Smooth muscle cell of bladder (primary cell): ENCODE data around the gene RNF180. TPM values are rescaled to one million over a fixed set of nuclear protein-coding genes. Genes with fewer than 3 reads are reported as not detected.

Experiments
- total RNA-seq: library from RNA; depleted of rRNA; stranded (reverse); fragments of >200 nt; gene quantifications from 2 replicates; pipeline ENCODE4 v1.2.3, GENCODE V29; 2014

RNF180 gene, protein sequence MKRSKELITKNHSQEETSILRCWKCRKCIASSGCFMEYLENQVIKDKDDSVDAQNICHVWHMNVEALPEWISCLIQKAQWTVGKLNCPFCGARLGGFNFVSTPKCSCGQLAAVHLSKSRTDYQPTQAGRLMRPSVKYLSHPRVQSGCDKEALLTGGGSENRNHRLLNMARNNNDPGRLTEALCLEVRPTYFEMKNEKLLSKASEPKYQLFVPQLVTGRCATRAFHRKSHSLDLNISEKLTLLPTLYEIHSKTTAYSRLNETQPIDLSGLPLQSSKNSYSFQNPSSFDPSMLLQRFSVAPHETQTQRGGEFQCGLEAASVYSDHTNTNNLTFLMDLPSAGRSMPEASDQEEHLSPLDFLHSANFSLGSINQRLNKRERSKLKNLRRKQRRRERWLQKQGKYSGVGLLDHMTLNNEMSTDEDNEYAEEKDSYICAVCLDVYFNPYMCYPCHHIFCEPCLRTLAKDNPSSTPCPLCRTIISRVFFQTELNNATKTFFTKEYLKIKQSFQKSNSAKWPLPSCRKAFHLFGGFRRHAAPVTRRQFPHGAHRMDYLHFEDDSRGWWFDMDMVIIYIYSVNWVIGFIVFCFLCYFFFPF
- total RNA-seq = 0.71 and 0.74 TPM in 2 replicates

DNA sequence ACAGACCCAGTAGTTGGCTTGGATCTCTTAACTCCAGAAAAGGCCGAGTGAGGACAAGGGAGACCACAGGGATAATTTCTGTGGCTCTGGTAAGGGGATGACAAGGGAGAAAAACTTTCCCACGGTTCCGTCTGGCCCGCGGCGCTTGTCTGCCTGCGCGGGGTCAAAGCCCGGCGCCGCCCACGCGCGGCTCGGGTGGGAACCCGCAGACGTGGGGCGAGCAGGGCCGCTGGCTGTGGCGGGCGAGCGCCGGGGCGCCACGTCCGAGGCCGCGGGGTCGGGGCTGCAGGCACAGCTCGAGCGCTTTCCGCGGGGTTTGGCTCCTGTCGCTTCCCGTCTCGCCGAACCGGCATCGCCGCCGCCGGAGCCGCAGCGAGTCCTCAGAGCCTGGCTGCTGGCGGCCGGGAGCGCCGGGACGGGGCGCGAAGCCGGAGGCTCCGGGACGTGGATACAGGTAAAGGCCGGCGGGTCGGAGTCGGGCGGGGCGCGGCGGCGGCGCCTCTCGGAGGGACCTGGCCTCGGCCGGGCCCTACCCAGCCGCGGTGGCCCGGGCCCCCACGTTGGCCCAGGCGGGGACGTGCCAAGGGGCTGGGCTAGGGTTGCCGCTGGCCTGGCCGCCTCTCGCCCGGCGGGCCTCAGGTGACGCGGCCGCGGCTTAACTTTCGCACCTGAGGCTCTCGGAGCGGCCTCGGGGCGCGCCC, at the start of gene RNF180:
TSS of gene RNF180 (plus strand) at position 344 of the 701 bp plus-strand sequence. CDS start 34,965 bp downstream, outside the sequence.

Other genes starting within 250 kb of the RNF180 start
- gene HTR1A, start 203.4 kb upstream of the RNF180 start, total RNA-seq = not detected in 2 replicates